Cardiac muscle cell (in vitro differentiated cells and primary cell): Measurements from ENCODE around the gene KLHL36. TPM values are rescaled to one million over a fixed set of nuclear protein-coding genes. Genes with fewer than 3 reads are reported as not detected.

Experiments used
- DNase-seq, 2 donors: peaks; one replicate each; pipeline versions ENCODE4 v3.0.0 to v3.0.0-alpha.2; 2010 to 2017; ENCODE audit warnings: low read depth in 1 of 2, low spot score in 1 of 2
- H3K27ac ChIP-seq: fragments of 200-600 bp; sonication (generic); 2 replicates; pipeline ENCODE4 v1.5.1; 2016
- H3K27me3 ChIP-seq: fragments of 200-600 bp; sonication (generic); 2 replicates; pipeline ENCODE4 v1.6.0; 2016; ENCODE audit warnings: control low read depth
- H3K36me3 ChIP-seq: fragments of 200-600 bp; sonication (generic); 2 replicates; pipeline ENCODE4 v1.5.1; 2016; ENCODE audit warnings: control low read depth
- H3K4me1 ChIP-seq: fragments of 200-600 bp; sonication (generic); 2 replicates; pipeline ENCODE4 v1.8.1; 2017; ENCODE audit warnings: low read depth, mild to moderate bottlenecking, mixed run types
- H3K4me3 ChIP-seq: fragments of 200-600 bp; sonication (generic); 2 replicates; pipeline ENCODE4 v1.5.1; 2016; ENCODE audit warnings: mild to moderate bottlenecking
- H3K9me3 ChIP-seq: fragments of 200-600 bp; sonication (generic); 2 replicates; pipeline ENCODE4 v1.5.1; 2017; ENCODE audit warnings: low read depth, mild to moderate bottlenecking, control low read depth
- polyA plus RNA-seq: library from polyadenylated mRNA; unstranded; fragments of >200 nt; fragmentation: Nextera tagmentation; extraction: Ambion mirVana; gene quantifications from 2 replicates; pipeline ENCODE4 v1.2.1, GENCODE V29; 2016
- total RNA-seq: library from RNA; depleted of rRNA; stranded (reverse); fragments of >200 nt; gene quantifications from 2 replicates; pipeline ENCODE4 v1.2.3, GENCODE V29; 2016
- TF ChIP-seq, protein P1 (sequence below): IDR thresholded peaks from 2 replicates; pipeline ENCODE4 v1.5.1; 2012; ENCODE audit warnings: low read depth, mild to moderate bottlenecking, low read length

The KLHL36 gene
- total and polyA plus RNA-seq, 2 experiments from 2014 or later, result 14.5 to 53.9 TPM

DNA sequence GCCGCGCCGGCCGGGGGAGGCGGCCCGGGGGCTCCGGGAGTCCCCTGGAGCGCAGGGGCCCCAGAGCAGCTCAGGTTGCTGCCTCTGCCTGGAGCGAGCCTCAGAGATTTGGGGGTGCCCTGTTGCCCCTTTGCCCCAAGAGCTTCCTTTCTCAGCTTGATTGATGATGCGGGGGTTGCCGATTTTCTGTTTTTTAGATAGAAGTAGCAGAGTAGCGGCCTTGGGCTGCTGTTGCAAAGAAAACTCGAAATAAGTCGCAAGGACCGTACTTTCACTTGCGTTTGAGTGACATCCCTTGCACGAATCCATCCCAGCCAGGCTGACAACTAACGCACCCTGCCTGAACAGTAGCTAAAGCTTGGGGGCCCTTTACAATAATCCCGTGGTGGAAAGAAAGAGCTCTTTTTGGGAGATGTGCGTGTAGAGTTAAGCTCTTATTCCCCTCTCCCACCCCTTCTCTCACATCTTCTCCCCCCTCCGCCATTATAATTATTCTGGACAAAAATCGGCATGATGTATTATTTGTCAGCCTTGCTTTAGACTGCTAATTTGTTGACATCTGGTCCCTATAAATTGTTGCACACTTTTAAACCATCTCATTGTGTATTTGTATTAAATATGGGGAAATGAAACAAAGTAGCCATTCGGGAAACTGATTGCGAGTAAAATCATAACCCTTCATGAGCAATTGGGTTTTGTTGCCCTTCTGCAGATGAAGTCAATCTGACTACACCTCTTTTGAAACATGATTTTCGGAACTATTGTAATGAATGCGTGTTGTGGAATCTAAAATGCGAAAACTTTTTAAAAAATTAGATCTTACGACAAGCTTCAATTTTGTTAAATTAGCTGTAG, 52.4 kb downstream of the KLHL36 start:
- Histone ChIP-seq H3K27ac (peak overlapping the region; percentile 90), H3K4me3 (peak overlapping the region; percentile 100), H3K4me1 (peaks cover 29% of the 10 kb centered on the region), H3K36me3 (no peaks in the 10 kb centered on the region), H3K27me3 (no peaks in the 10 kb centered on the region), H3K9me3 (no peaks in the 10 kb centered on the region)
- DNase-seq, result peak in 1 of 2 donors; percentile 35
- TF ChIP-seq, protein P1, sequence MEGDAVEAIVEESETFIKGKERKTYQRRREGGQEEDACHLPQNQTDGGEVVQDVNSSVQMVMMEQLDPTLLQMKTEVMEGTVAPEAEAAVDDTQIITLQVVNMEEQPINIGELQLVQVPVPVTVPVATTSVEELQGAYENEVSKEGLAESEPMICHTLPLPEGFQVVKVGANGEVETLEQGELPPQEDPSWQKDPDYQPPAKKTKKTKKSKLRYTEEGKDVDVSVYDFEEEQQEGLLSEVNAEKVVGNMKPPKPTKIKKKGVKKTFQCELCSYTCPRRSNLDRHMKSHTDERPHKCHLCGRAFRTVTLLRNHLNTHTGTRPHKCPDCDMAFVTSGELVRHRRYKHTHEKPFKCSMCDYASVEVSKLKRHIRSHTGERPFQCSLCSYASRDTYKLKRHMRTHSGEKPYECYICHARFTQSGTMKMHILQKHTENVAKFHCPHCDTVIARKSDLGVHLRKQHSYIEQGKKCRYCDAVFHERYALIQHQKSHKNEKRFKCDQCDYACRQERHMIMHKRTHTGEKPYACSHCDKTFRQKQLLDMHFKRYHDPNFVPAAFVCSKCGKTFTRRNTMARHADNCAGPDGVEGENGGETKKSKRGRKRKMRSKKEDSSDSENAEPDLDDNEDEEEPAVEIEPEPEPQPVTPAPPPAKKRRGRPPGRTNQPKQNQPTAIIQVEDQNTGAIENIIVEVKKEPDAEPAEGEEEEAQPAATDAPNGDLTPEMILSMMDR, result no peak

DNA sequence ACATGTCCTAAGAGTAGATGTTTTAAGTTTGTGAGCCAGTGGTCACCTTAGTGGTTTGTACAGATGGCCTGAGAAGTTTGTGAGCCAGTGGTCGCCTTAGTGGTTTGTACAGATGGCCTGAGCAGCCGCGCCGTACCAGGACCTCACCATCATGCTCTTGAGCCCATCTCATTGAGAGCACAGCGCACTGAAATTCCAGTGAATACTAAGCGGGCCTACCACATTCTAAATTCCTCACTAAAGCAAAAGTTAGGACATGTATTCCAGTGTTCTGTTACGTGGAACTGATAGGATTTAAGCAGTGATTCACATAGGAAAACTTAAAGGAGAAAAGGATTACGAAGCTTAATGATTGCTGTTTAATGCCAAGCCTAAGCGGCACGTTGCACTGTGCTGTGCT, 55.4 kb downstream of the KLHL36 start:
- Histone ChIP-seq H3K4me3 (no peak overlapping the region), H3K36me3 (no peaks in the 10 kb centered on the region), H3K27me3 (no peaks in the 10 kb centered on the region), H3K4me1 (peaks cover 41% of the 10 kb centered on the region), H3K9me3 (no peaks in the 10 kb centered on the region), H3K27ac (peak overlapping the region; percentile 72)
- TF ChIP-seq, protein P1, result no peak
- no peak for DNase-seq

DNA sequence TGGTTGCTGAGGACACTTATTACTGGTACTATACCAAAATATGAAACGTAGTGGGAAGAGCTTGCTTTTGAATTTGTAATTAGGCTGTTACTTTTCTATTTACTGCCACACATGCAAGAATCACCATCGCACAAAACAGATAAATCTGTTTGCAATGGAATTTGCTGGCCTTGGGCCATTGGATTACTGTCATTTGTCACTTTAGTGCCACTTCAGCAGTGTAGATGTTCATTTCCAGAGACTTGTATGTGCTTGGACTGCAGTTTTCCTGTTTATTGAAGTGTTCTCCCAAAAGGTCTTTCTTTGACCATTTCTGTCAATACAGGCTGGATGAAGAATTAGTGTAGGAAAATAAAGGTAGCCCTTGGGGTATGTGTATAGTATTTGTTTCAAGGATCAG, 55.9 kb downstream of the KLHL36 start:
- TF ChIP-seq, protein P1, result no peak
- peaks cover 47% of the 10 kb centered on the region for H3K4me1 ChIP-seq
- no peaks in the 10 kb centered on the region for H3K9me3 ChIP-seq
- peak overlapping the region; percentile 72 for H3K27ac ChIP-seq
- H3K4me3 ChIP-seq, result no peak overlapping the region
- no peak for DNase-seq
- no peaks in the 10 kb centered on the region for H3K36me3 ChIP-seq
- no peaks in the 10 kb centered on the region for H3K27me3 ChIP-seq

- TF ChIP-seq, protein P1, result no peak
- no peak overlapping the region for H3K4me3 ChIP-seq
- H3K27ac ChIP-seq, result no peak overlapping the region
- no peaks in the 10 kb centered on the region for H3K36me3 ChIP-seq
- no peaks in the 10 kb centered on the region for H3K9me3 ChIP-seq
- DNase-seq, result no peak
- no peaks in the 10 kb centered on the region for H3K27me3 ChIP-seq
- peaks cover 45% of the 10 kb centered on the region for H3K4me1 ChIP-seq
Observed at GRCh38 chr16:84706856-84707255, 58.5 kb downstream of the KLHL36 start.

DNA sequence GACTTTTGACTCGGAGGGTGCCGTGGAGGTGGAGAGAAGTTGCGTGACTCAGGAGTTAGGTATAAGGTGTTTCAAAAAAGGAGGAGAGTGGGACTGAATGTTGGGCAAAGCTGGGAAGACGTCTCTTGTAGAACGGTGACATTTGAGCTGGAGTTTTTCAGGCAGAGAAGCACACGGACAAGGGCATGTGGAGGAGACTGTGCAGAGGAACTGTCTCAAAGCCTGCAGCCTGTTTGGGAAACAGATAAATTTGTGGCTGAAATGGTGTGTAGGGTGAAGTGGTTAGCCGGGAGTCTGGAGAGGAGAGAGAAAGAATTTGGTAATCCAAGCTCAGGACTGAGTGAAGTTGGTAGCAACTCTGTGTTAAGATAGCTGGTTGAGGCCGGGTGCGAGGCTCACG, 61.3 kb downstream of the KLHL36 start:
- no peak for DNase-seq
- TF ChIP-seq, protein P1, result no peak
- Histone ChIP-seq H3K4me3 (no peak overlapping the region), H3K9me3 (no peaks in the 10 kb centered on the region), H3K36me3 (no peaks in the 10 kb centered on the region), H3K27ac (peak overlapping the region; percentile 14), H3K27me3 (no peaks in the 10 kb centered on the region), H3K4me1 (peaks cover 42% of the 10 kb centered on the region)
